Measurements from ENCODE around the gene DGKD. TPM values are rescaled to one million over a fixed set of nuclear protein-coding genes. Genes with fewer than 3 reads are reported as not detected.

Gene DGKD
- total and polyA plus RNA-seq, 2 donors (not counting 1 experiment from before 2014, with no cell fraction given) = 6.0 to 9.9 TPM

- no peaks in the 10 kb centered on the region for H3K27me3 ChIP-seq (ENCODE audit: control insufficient read depth, insufficient read depth, low read length)
- no peaks in the 10 kb centered on the region for H3K36me3 ChIP-seq (ENCODE audit: control insufficient read depth, insufficient read depth, low read length)
- no peaks in the 10 kb centered on the region for H3K79me2 ChIP-seq (ENCODE audit: control insufficient read depth, insufficient read depth, low read length)
- H3K4me2 ChIP-seq (ENCODE audit: extremely low read depth, insufficient read depth, low read length) = no peak overlapping the region
- H2AFZ ChIP-seq (ENCODE audit: low read length) = no peak overlapping the region
- TF ChIP-seq EZH2 (IDR thresholded peaks at IDR 0.05; ENCODE audit: low read length, missing control alignments) (no peak), CTCF (conservative IDR thresholded peaks at IDR 0.05 in 1 of 2, IDR thresholded peaks at IDR 0.05 in 1 of 2; ENCODE audit: low read depth in 1 of 2, low read length in 2 of 2) (no peak)
- no peaks in the 10 kb centered on the region for H4K20me1 ChIP-seq (ENCODE audit: control insufficient read depth, extremely low read depth, insufficient read depth, low read length)
- H3K4me1 ChIP-seq (ENCODE audit: control insufficient read depth, extremely low read depth, insufficient read depth, low read length) = peaks cover 10% of the 10 kb centered on the region
- no peak overlapping the region for H3K4me3 ChIP-seq (replicated peaks in 1 of 4; ENCODE audit: control extremely low read depth in 1 of 4, insufficient read depth in 1 of 4, low read depth in 3 of 4, low read length in 4 of 4)
- H3K9me3 ChIP-seq (ENCODE audit: control insufficient read depth, insufficient read depth, low read depth, low read length) = no peaks in the 10 kb centered on the region
- DNase-seq (ENCODE audit: low read depth in 2 of 2) = no peak
- no peak overlapping the region for H3K27ac ChIP-seq (ENCODE audit: insufficient read depth, low read length)
- H3K9ac ChIP-seq (ENCODE audit: insufficient read depth, low read length) = no peak overlapping the region
Observed at GRCh38 chr2:233409286-233409991, 55.1 kb downstream of the DGKD start.

- no peak for DNase-seq (ENCODE audit: low read depth in 2 of 2)
- H3K9me3 ChIP-seq (ENCODE audit: control insufficient read depth, insufficient read depth, low read depth, low read length) = no peaks in the 10 kb centered on the region
- no peaks in the 10 kb centered on the region for H3K79me2 ChIP-seq (ENCODE audit: control insufficient read depth, insufficient read depth, low read length)
- no peak overlapping the region for H3K4me2 ChIP-seq (ENCODE audit: extremely low read depth, insufficient read depth, low read length)
- H3K4me3 ChIP-seq (replicated peaks in 1 of 4; ENCODE audit: control extremely low read depth in 1 of 4, insufficient read depth in 1 of 4, low read depth in 3 of 4, low read length in 4 of 4) = no peak overlapping the region
- no peaks in the 10 kb centered on the region for H3K36me3 ChIP-seq (ENCODE audit: control insufficient read depth, insufficient read depth, low read length)
- TF ChIP-seq EZH2 (IDR thresholded peaks at IDR 0.05; ENCODE audit: low read length, missing control alignments) = no peak
- TF ChIP-seq CTCF (conservative IDR thresholded peaks at IDR 0.05 in 1 of 2, IDR thresholded peaks at IDR 0.05 in 1 of 2; ENCODE audit: low read depth in 1 of 2, low read length in 2 of 2) = no peak
- H4K20me1 ChIP-seq (ENCODE audit: control insufficient read depth, extremely low read depth, insufficient read depth, low read length) = no peaks in the 10 kb centered on the region
- H3K9ac ChIP-seq (ENCODE audit: insufficient read depth, low read length) = no peak overlapping the region
- peaks cover 11% of the 10 kb centered on the region for H3K4me1 ChIP-seq (ENCODE audit: control insufficient read depth, extremely low read depth, insufficient read depth, low read length)
- H3K27ac ChIP-seq (ENCODE audit: insufficient read depth, low read length) = no peak overlapping the region
- no peaks in the 10 kb centered on the region for H3K27me3 ChIP-seq (ENCODE audit: control insufficient read depth, insufficient read depth, low read length)
- no peak overlapping the region for H2AFZ ChIP-seq (ENCODE audit: low read length)
Observed at GRCh38 chr2:233410196-233410760, 56.0 kb downstream of the DGKD start.

GRCh38 chr2:233411162-233411561 is 56.9 kb downstream of the DGKD start:
- no peak overlapping the region for H2AFZ ChIP-seq (ENCODE audit: low read length)
- H3K36me3 ChIP-seq (ENCODE audit: control insufficient read depth, insufficient read depth, low read length) = no peaks in the 10 kb centered on the region
- H3K9me3 ChIP-seq (ENCODE audit: control insufficient read depth, insufficient read depth, low read depth, low read length) = no peaks in the 10 kb centered on the region
- H4K20me1 ChIP-seq (ENCODE audit: control insufficient read depth, extremely low read depth, insufficient read depth, low read length) = no peaks in the 10 kb centered on the region
- H3K4me3 ChIP-seq (replicated peaks in 1 of 4; ENCODE audit: control extremely low read depth in 1 of 4, insufficient read depth in 1 of 4, low read depth in 3 of 4, low read length in 4 of 4) = no peak overlapping the region
- H3K79me2 ChIP-seq (ENCODE audit: control insufficient read depth, insufficient read depth, low read length) = no peaks in the 10 kb centered on the region
- H3K4me1 ChIP-seq (ENCODE audit: control insufficient read depth, extremely low read depth, insufficient read depth, low read length) = peaks cover 12% of the 10 kb centered on the region
- no peak for TF ChIP-seq EZH2 (IDR thresholded peaks at IDR 0.05; ENCODE audit: low read length, missing control alignments)
- no peak for TF ChIP-seq CTCF (conservative IDR thresholded peaks at IDR 0.05 in 1 of 2, IDR thresholded peaks at IDR 0.05 in 1 of 2; ENCODE audit: low read depth in 1 of 2, low read length in 2 of 2)
- H3K27ac ChIP-seq (ENCODE audit: insufficient read depth, low read length) = no peak overlapping the region
- H3K9ac ChIP-seq (ENCODE audit: insufficient read depth, low read length) = no peak overlapping the region
- no peaks in the 10 kb centered on the region for H3K27me3 ChIP-seq (ENCODE audit: control insufficient read depth, insufficient read depth, low read length)
- DNase-seq (ENCODE audit: low read depth in 2 of 2) = no peak
- H3K4me2 ChIP-seq (ENCODE audit: extremely low read depth, insufficient read depth, low read length) = no peak overlapping the region

All from fibroblast of lung (primary cell).